SK-N-SH (cell line): Measurements from ENCODE around the gene MRM2.

ENCODE experiments used
- CHD2 ChIP-seq: fragments of 150-350 bp; IDR thresholded peaks from 2 replicates; pipeline ENCODE4 v1.6.1; 2018; ENCODE audit warnings: low read length; ENCODE audit not compliant: partially characterized antibody
- EP300 ChIP-seq, 2 experiments: IDR thresholded peaks; 2 replicates each; pipeline versions ENCODE4 v1.4.0 to v1.6.1; 2012; ENCODE audit warnings: borderline replicate concordance in 1 of 2, low read depth in 1 of 2, low read length in 1 of 2
- GABPA ChIP-seq: IDR thresholded peaks from 2 replicates; pipeline ENCODE4 v1.4.0; 2012; ENCODE audit warnings: low read depth, mild to moderate bottlenecking
- JUND ChIP-seq: IDR thresholded peaks from 2 replicates; pipeline ENCODE4 v1.4.0; 2012
- MXI1 ChIP-seq: IDR thresholded peaks from 2 replicates; pipeline ENCODE4 v1.6.1; 2012; ENCODE audit warnings: mild to moderate bottlenecking, low read depth, low read length, improper control_type of control experiment
- POLR2AphosphoS5 ChIP-seq: IDR thresholded peaks from 2 replicates; pipeline ENCODE4 v1.6.1; 2012; ENCODE audit warnings: low read depth, low read length
- RAD21 ChIP-seq: IDR thresholded peaks from 2 replicates; pipeline ENCODE4 v1.6.1; 2012; ENCODE audit warnings: mild to moderate bottlenecking, low read length
- RFX5 ChIP-seq: IDR thresholded peaks from 2 replicates; pipeline ENCODE4 v1.6.1; 2012; ENCODE audit warnings: mild to moderate bottlenecking, improper control_type of control experiment, low read length
- TAF1 ChIP-seq: IDR thresholded peaks from 2 replicates; pipeline ENCODE4 v1.6.1; 2012; ENCODE audit warnings: low read depth, mild to moderate bottlenecking, low read length, moderate library complexity, borderline replicate concordance
- TF ChIP-seq, protein P1 (sequence below): fragments of 200-600 bp; sonication (generic); IDR thresholded peaks from 2 replicates; pipeline ENCODE4 v1.6.1; 2017; ENCODE audit warnings: antibody characterized with exemption, mild to moderate bottlenecking, moderate library complexity
- TF ChIP-seq, protein P2 (sequence below): IDR thresholded peaks from 2 replicates; pipeline ENCODE4; 2012

DNA sequence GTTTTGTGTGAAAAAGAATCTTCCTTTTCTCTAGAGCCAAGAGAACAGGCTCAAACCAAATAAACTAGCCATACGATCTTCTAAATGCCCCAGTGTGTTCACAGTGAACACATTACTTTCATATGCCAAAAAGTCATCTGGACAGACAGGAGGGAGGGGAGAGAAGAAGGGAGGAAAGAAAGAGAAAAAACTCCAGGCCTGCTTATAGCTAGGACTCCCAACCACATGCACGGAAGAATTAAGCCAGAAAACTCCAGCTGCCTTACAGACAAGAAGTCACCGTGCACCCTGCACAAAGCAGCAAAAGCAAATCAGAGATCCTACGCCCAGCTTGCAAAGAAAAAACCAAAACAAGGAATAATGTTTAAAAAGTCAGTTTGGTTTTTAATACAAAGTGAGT is 37.9 kb upstream of the MRM2 start:
- TF ChIP-seq, protein P1, sequence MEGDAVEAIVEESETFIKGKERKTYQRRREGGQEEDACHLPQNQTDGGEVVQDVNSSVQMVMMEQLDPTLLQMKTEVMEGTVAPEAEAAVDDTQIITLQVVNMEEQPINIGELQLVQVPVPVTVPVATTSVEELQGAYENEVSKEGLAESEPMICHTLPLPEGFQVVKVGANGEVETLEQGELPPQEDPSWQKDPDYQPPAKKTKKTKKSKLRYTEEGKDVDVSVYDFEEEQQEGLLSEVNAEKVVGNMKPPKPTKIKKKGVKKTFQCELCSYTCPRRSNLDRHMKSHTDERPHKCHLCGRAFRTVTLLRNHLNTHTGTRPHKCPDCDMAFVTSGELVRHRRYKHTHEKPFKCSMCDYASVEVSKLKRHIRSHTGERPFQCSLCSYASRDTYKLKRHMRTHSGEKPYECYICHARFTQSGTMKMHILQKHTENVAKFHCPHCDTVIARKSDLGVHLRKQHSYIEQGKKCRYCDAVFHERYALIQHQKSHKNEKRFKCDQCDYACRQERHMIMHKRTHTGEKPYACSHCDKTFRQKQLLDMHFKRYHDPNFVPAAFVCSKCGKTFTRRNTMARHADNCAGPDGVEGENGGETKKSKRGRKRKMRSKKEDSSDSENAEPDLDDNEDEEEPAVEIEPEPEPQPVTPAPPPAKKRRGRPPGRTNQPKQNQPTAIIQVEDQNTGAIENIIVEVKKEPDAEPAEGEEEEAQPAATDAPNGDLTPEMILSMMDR, result no peak
- TF ChIP-seq POLR2AphosphoS5, result no peak
- no peak for TF ChIP-seq TAF1
- no peak for TF ChIP-seq RAD21
- no peak for TF ChIP-seq JUND
- no peak for TF ChIP-seq CHD2
- TF ChIP-seq EP300 (IDR thresholded peaks at IDR 0.05; ENCODE audit: borderline replicate concordance in 1 of 2, low read depth in 1 of 2, low read length in 1 of 2), result no peak
- TF ChIP-seq, protein P2, sequence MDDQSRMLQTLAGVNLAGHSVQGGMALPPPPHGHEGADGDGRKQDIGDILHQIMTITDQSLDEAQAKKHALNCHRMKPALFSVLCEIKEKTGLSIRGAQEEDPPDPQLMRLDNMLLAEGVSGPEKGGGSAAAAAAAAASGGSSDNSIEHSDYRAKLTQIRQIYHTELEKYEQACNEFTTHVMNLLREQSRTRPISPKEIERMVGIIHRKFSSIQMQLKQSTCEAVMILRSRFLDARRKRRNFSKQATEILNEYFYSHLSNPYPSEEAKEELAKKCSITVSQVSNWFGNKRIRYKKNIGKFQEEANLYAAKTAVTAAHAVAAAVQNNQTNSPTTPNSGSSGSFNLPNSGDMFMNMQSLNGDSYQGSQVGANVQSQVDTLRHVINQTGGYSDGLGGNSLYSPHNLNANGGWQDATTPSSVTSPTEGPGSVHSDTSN, result no peak
- TF ChIP-seq MXI1, result no peak
- no peak for TF ChIP-seq GABPA
- no peak for TF ChIP-seq RFX5
